Measurements from ENCODE around the gene REPS2.
"Not testable (repeated sequence)": the region's sequence is repeated elsewhere in the genome, so short reads cannot be mapped to it uniquely, and the experiment has no call there.

REPS2 gene

GRCh38 chrX:16946361-16946964, at the start of gene REPS2:
Gene REPS2, plus strand, starts transcription at chrX:16946658. Its CDS starts 204 bp downstream, at chrX:16946862.
- DNase-seq: peak; percentile 82

- DNase-seq: no peak
Measured at GRCh38 chrX:16897445-16897844, 49.0 kb upstream of the REPS2 start.

GRCh38 chrX:16903274-16904022, 43.0 kb upstream of the REPS2 start:
- DNase-seq: no peak

GRCh38 chrX:16910376-16910775, 36.1 kb upstream of the REPS2 start:
- DNase-seq: no peak

- no peak for DNase-seq
Measured at GRCh38 chrX:16914058-16914457, 32.4 kb upstream of the REPS2 start.

GRCh38 chrX:16916561-16916960, 29.9 kb upstream of the REPS2 start:
- no peak for DNase-seq

- DNase-seq: no peak
Measured at GRCh38 chrX:16917120-16917519, 29.3 kb upstream of the REPS2 start.

GRCh38 chrX:16918979-16919378, 27.5 kb upstream of the REPS2 start:
- no peak for DNase-seq

GRCh38 chrX:16920075-16920474, 26.4 kb upstream of the REPS2 start:
- DNase-seq: no peak

- no peak for DNase-seq
Measured at GRCh38 chrX:16923157-16923556, 23.3 kb upstream of the REPS2 start.

GRCh38 chrX:16924631-16925480, 21.6 kb upstream of the REPS2 start:
- no peak for DNase-seq

GRCh38 chrX:16930392-16930791, 16.1 kb upstream of the REPS2 start:
- DNase-seq: no peak

- DNase-seq: no peak
Measured at GRCh38 chrX:16931371-16931770, 15.1 kb upstream of the REPS2 start.

GRCh38 chrX:16931855-16932575, 14.4 kb upstream of the REPS2 start:
- DNase-seq: no peak

- no peak for DNase-seq
Measured at GRCh38 chrX:16934185-16934584, 12.3 kb upstream of the REPS2 start.

- no peak for DNase-seq
Measured at GRCh38 chrX:16946971-16947562, 609 bp downstream of the REPS2 start.

- no peak for DNase-seq
Measured at GRCh38 chrX:16950423-16950822, 4.0 kb downstream of the REPS2 start.

- DNase-seq: no peak
Measured at GRCh38 chrX:16953606-16954211, 7.3 kb downstream of the REPS2 start.

GRCh38 chrX:16957751-16958150, 11.3 kb downstream of the REPS2 start:
- DNase-seq: no peak

- DNase-seq: no peak
Measured at GRCh38 chrX:16958356-16958755, 11.9 kb downstream of the REPS2 start.

GRCh38 chrX:16962661-16963060, 16.2 kb downstream of the REPS2 start:
- not testable (repeated sequence) for DNase-seq

GRCh38 chrX:16963216-16963615, 16.8 kb downstream of the REPS2 start:
- no peak for DNase-seq
